Lower lobe of right lung (tissue), 2 donors: Measurements from ENCODE around the gene AKR1D1. TPM values are rescaled to one million over a fixed set of nuclear protein-coding genes. Genes with fewer than 3 reads are reported as not detected.
A peak's percentile ranks its signal among the peaks of the same experiment; 100 is the strongest.

ENCODE experiments used
- ATAC-seq, 2 donors: fragments of 200-7000 bp; cut with Tn5 transposase; one replicate each; pipeline ENCODE4 v1.9.1; 2020 to 2022; ENCODE audit warnings: mild to moderate bottlenecking in 2 of 2, moderate library complexity in 2 of 2
- DNase-seq: peaks from one replicate; pipeline ENCODE4 v3.0.0-alpha.2; 2020
- H3K27ac ChIP-seq: fragments of 200-600 bp; one replicate; pipeline ENCODE4 v1.8.0; 2022
- H3K27me3 ChIP-seq: fragments of 200-600 bp; one replicate; pipeline ENCODE4 v1.8.0; 2022; ENCODE audit warnings: low read depth
- H3K36me3 ChIP-seq: fragments of 200-600 bp; one replicate; pipeline ENCODE4 v1.8.0; 2022; ENCODE audit warnings: mild to moderate bottlenecking
- H3K4me1 ChIP-seq: fragments of 200-600 bp; one replicate; pipeline ENCODE4 v1.8.0; 2022
- H3K4me3 ChIP-seq: fragments of 200-600 bp; one replicate; pipeline ENCODE4 v1.8.0; 2022; ENCODE audit warnings: mild to moderate bottlenecking
- H3K9me3 ChIP-seq: fragments of 200-600 bp; one replicate; pipeline ENCODE4 v1.8.0; 2022
- CTCF ChIP-seq: fragments of 200-600 bp; IDR thresholded peaks from one replicate; pipeline ENCODE4 v1.8.0; 2022; ENCODE audit warnings: antibody characterized with exemption, mild to moderate bottlenecking
- intact Hi-C: fragments of 100-400 bp; cut with DNase I; formaldehyde crosslinking; loops from one replicate; pipeline ENCODE4 v1.11.0; 2022
- total RNA-seq: library from RNA; stranded (reverse); fragmentation: NEBNext Ultra II Directional; extraction: Animal tissue kit (Norgen Biotek cat#: 25700); gene quantifications from one replicate; pipeline ENCODE4 v1.2.1, GENCODE V29; 2021
- donor health status: DM: no; HTN: yes; CAD: no; lungs with severe emphysema.

The AKR1D1 gene
- total RNA-seq, 1 donor from 2014 or later = not detected

GRCh38 chr7:138092486-138093028, 16.3 kb downstream of the AKR1D1 start:
- H3K9me3 ChIP-seq = no peaks in the 10 kb centered on the region
- no peaks in the 10 kb centered on the region for H3K27me3 ChIP-seq
- no peak for DNase-seq
- TF ChIP-seq CTCF = no peak
- no peak overlapping the region for H3K4me3 ChIP-seq
- no peak for ATAC-seq
- no peaks in the 10 kb centered on the region for H3K36me3 ChIP-seq
- no peaks in the 10 kb centered on the region for H3K4me1 ChIP-seq
- intact Hi-C loops = no loop called here
- H3K27ac ChIP-seq = no peak overlapping the region

- intact Hi-C loops = no loop called here
- H3K27me3 ChIP-seq = no peaks in the 10 kb centered on the region
- no peaks in the 10 kb centered on the region for H3K36me3 ChIP-seq
- no peaks in the 10 kb centered on the region for H3K9me3 ChIP-seq
- no peaks in the 10 kb centered on the region for H3K4me1 ChIP-seq
- TF ChIP-seq CTCF = no peak
- H3K27ac ChIP-seq = no peak overlapping the region
- DNase-seq = no peak
- no peak for ATAC-seq
- no peak overlapping the region for H3K4me3 ChIP-seq
Measured at GRCh38 chr7:138095972-138096935, 20.0 kb downstream of the AKR1D1 start.

DNA sequence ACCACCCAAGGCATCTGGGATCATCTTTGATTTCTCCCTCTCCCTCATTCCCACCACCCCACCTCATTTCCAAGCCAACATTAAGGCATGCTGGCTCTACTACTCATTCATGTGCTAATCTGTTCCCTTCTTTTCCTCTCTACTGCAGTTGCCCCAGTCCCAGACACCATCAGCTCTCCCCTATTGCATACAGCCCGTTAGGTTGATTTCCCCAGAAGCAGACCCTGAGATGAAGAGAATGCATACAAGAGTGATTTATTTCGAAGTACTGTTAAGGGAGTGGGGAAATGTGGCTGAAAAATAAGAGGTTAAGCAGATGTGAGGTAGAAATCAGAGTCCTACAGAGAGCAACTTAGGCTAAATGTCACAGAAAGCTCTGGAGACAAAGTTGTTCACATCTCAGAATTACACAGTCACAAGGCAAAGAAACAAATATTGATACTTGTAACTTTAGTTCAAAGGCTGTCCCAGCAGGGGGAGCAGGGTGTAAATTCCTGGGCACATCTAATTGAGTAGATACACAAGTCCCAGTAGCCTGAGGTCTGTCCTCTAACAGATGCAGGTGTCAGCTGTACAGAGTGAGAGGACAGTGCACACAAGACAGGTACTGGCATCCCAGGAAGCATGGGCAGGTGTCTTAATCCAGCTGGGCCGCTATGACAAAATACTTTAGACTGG, 20.9 kb downstream of the AKR1D1 start:
- intact Hi-C loops = no loop called here
- ATAC-seq (no peak), DNase-seq (no peak)

GRCh38 chr7:138099813-138100212, 23.6 kb downstream of the AKR1D1 start:
- ATAC-seq (no peak), DNase-seq (no peak)
- H3K27ac ChIP-seq = no peak overlapping the region
- H3K27me3 ChIP-seq = no peaks in the 10 kb centered on the region
- no peak for TF ChIP-seq CTCF
- H3K4me1 ChIP-seq = no peaks in the 10 kb centered on the region
- no peaks in the 10 kb centered on the region for H3K9me3 ChIP-seq
- H3K4me3 ChIP-seq = no peak overlapping the region
- H3K36me3 ChIP-seq = no peaks in the 10 kb centered on the region
- intact Hi-C loops = no loop called here

More for the DNA sequence above, 20.9 kb downstream of the AKR1D1 start:
- Histone ChIP-seq H3K9me3 (no peaks in the 10 kb centered on the region), H3K27ac (no peak overlapping the region), H3K4me3 (no peak overlapping the region), H3K27me3 (no peaks in the 10 kb centered on the region), H3K36me3 (no peaks in the 10 kb centered on the region), H3K4me1 (no peaks in the 10 kb centered on the region)
- peak; percentile 23 for TF ChIP-seq CTCF

DNA sequence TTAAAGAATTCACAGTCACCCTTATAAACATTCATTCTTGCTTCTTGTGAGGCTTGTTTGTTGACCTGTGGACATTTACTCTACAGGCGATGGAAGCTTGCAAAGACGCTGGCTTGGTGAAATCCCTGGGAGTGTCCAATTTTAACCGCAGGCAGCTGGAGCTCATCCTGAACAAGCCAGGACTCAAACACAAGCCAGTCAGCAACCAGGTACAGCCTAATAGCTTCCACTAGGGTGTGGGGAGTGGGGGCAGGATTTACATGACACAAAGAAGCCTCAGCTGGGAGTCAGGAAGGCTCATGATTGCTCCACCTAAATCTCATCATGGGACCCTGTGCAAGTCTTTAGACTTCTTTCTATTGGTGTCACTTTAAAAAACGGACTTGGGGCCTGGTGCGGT, 29.0 kb downstream of the AKR1D1 start:
- H3K9me3 ChIP-seq = no peaks in the 10 kb centered on the region
- no peak overlapping the region for H3K27ac ChIP-seq
- no peak for ATAC-seq
- intact Hi-C loops = no loop called here
- TF ChIP-seq CTCF = no peak
- no peaks in the 10 kb centered on the region for H3K4me1 ChIP-seq
- H3K27me3 ChIP-seq = no peaks in the 10 kb centered on the region
- DNase-seq = no peak
- no peaks in the 10 kb centered on the region for H3K36me3 ChIP-seq
- no peak overlapping the region for H3K4me3 ChIP-seq
